NT2/D1 (cell line): ENCODE measurements around the gene ATL3.

ENCODE experiments used
- YY1 ChIP-seq: IDR thresholded peaks from 2 replicates; pipeline ENCODE4 v1.6.1; 2011; ENCODE audit not compliant: insufficient read length, insufficient read depth
- ZNF274 ChIP-seq: IDR thresholded peaks from 2 replicates; pipeline ENCODE4 v1.6.1; 2011; ENCODE audit warnings: mild to moderate bottlenecking, low read depth, low read length

DNA sequence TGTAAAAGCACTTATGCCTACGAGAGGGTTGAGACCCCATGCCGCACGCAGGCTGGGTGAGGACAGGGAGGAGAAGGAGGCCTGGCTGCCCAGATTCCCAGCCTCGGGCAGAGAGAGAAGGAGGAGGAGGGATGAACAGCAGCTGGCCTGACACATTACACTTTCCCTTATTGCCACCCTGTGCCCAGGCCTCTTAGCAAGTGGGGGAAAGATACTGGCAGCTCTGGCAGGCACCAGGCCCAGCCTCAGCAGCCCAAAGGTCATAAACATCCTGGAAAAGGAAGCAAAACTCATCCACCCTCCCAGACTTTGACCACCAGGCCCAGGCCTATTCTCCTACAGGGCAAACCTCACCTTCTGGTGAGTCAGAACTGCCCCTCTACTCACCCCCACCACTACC is 61.6 kb downstream of the ATL3 start:
- no peak for TF ChIP-seq ZNF274
- TF ChIP-seq YY1, result no peak
